GM18907 (cell line): Measurements from ENCODE around the gene ABCA6.

Experiments used
- ATAC-seq: cut with Tn5 transposase; IDR thresholded peaks from one replicate; pipeline ENCODE4 v1.9.1; 2021; ENCODE audit warnings: mild to moderate bottlenecking, moderate library complexity; ENCODE audit not compliant: unreplicated experiment

Gene ABCA6

DNA sequence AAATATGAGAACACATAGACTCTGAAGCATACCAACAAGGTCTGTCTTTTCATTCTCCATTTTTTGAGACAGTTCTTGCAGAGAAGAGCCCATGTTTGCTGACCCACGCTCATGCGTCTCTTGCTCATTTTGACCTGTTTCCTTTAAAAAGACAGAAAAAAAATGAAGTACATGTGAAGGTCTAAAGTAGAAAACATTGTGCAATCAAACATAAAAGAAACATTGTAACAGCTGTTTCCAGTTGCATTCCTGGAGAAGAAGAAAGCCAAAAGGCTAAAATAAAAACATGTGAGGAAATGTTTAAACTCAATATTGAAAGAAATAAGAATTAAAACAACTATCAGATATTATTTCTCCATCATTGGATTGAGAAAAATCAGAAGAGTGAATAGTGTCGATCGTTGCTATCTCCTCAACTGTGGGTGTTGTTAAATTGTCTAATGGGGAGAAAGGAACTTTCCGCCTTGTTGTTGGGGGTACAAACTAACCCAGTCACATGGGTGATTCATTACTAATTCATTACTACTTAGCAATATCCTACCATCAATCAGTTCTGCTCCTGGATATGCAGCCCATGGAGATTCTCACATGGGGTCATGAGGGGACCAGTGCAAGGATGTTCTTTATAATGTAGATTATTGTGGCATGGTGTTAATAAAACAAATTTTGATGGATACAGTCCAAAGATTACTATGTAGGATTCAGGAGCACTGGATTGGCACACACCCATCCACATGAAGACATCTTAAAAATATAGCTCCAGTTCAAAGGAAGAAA lies 90.5 kb downstream of the ABCA6 start:
- no peak for ATAC-seq

DNA sequence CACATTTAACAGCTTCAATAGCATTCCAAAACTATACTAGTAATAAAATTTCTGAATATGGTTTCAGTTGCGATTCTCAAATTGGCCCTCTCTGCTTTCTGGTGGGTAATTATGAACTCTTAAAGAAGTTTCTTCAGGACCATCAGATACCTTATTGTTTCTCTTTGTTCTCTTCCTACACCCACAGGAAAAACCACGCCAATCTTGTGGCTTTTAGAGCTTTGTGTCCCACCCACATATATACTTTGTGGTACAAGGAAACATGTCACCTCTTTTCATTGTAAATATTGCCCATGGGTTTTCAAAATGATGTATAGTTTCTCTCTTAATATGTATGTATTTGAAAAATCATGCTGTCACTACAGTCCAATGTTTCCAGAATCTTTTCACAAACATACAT lies 93.1 kb downstream of the ABCA6 start:
- no peak for ATAC-seq

DNA sequence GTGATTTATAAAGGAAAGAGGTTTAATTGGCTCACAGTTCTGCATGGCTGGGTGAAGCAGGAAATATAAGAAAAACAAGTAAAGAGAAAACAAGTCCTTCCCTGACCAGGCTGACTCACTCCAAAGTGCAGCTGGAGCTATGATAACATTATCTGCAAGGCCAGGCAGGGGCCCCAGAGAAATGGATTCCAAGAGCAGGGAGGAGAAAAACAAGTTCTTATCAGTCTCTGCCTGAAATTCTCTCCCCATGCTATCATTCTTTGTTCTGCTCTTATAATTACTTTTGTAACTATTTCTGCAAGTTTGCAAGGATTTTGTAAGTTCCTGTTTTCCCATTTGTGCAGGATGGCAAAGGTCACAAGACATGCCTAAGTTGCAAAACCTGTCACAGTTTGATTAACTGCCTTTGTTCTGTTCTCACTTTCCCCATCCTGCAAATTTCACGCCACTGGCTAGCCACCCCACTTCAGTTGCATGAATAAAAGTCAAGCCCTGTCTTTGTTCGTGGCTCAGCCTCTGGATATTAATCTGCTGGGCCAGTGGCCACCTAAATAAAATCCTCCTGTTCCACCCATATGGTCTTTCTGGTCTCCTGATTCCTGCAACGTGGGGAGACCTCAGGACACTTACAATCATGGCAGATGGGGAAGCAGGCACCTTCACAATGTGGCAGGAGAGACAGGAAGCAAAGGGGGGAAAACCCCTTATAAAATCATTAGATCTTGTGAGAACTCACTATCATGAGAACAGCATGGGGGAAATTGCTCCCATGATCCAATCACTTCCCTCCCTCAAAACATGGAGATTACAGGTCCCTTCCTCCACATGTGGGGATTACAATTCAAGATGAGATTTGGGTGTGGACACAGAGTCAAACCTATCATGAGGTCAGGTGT lies 94.1 kb downstream of the ABCA6 start:
- ATAC-seq, result no peak

DNA sequence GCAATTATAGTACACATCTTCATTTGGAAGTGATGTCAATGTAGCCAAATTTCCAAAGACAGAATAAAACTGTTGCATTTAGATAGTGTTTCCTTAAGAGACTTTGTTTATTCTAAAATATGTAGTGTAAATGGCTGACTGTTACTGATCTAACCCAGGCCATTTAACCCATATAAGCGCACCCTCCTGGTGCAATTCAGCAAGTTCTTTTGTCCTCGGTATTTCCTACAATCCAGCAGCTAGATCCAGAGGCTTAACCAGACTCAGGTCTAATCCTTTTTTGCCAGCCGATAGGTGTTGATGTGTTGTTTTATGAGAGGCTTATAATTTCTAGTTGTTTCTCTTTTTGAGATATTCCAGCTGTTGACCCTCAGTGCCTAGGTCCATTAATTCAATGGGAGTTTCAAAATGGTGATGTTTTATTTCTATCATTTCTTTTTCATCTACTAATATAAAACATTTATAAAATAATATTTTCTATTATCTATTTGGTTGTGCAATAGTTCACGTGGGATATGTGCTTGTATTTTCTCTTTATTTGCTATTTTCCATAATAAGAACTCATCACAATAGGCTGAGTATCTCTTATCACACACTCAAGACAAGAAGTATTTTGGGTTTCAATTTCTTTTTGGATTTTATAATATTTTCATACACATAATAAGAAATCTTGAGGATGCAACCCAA lies 95.4 kb downstream of the ABCA6 start:
- no peak for ATAC-seq

DNA sequence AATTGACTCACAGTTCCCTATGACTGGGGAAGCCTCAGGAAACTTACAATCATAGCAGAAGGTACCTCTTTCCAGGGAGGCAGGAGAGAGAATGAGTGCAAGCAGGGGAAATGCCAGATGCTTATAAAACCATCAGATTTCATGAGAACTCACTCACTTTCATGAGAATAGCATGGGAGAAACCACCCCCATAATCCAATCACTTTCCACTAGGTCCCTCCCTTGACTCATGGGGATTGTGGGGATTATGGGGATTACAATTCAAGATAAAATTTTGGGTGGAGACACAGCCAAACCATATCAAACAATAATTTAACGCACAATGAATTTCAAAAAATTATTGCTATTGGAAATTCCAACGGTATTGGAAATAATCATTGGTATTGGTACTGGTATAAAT lies 96.0 kb downstream of the ABCA6 start:
- ATAC-seq, result no peak

DNA sequence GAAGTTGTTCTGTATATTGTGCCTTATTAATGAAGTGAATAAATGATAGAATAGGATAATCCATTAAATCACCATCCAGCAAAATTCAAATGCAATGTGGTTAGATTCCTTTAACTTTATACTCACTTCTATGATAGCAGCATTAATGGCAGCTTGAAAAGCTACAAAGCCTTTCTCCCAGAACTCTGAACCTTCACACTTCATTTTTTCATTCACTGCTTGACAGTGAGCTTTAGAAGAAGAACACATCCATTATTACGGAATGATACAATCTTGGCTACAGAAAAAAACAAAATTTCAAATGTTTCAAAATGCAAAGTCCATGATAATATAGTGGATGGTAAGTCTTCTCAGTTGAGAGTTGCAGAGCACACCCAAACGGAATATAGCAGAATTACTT lies 97.3 kb downstream of the ABCA6 start:
- ATAC-seq, result no peak

DNA sequence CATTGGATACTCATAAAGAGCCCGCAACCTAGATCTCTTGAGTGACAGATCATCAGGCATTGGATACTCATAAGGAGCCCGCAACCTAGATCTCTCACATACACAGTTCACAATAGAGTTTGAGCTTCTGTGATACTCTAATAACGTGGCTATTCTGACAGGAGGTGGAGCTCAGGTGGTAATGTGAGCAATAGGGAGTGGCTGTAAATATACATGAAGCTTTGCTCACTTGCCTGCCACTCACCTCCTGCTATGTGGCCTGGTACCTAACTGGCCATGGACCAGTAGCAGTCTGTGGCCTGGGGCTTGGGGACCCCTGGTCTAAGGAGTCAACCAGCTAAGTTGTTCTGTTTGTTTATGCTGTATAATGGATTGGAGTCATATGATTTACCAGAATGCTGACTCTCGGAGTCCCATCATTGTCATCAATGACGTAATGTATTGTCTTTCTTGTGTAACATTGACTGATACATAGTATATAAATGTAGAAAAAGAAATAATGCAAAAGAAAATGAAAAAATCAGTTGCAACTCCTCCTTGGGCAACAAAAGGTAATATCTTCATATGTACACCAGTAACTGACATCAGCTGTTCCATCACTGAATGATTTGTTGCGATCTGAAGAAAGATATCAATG lies 98.5 kb downstream of the ABCA6 start:
- no peak for ATAC-seq

DNA sequence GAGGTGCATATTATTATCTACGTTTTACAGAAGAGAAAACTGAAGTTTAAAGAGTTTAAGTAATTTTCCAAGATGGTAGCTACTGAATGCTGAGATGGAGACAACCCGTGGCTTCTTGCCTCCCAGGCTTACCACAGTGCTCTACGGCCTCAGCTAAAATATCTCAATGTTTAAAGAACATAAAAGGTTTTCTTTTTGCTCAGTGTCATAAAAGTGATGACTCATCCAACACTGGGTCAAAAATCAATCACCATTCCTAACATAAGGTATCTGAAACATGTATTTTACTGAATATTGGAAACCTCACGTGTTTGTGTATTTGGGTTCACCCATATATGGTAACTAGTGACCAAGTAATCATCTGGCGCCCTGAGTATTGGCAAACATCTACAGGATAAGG lies 99.4 kb downstream of the ABCA6 start:
- ATAC-seq, result no peak

DNA sequence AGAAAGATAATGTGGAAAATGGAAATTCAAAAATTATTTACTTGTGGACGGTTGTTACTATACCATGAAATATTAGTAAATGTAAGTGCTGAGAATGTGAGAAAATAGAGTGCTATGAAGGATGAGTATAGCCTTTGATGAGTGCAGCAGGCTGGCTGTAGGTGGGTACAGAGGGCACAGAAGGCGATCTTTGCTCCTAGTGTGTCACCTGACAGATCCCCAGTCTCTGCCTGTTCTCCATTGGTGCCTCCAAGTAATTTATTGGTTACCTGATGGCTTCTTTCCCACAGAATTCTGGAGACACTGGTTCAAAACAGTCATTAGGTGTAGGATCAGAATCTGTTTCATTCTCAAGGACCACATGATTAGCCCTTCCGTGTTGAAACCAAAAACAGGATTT lies 109.9 kb downstream of the ABCA6 start:
- ATAC-seq, result no peak

DNA sequence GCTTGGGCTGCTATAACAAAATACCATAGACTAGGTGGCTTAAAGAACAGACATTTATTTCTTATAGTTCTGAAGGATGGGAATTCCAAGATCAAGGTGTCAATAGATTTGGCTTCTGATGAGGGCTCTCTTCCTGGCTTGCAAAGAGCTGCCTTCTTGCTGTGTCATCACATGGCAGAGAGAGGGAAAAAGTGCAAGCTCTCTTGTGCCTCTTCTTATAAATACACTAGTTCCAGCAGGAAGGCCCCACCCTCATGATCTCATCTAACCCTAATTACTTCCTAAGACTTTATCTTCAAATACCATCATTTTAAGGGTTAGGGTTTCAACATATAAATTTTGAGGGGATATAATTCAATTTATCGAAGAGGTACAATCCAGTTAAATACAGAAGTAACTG lies 111.5 kb downstream of the ABCA6 start:
- ATAC-seq, result no peak
